ENCODE results near the gene MST1.

DNA sequence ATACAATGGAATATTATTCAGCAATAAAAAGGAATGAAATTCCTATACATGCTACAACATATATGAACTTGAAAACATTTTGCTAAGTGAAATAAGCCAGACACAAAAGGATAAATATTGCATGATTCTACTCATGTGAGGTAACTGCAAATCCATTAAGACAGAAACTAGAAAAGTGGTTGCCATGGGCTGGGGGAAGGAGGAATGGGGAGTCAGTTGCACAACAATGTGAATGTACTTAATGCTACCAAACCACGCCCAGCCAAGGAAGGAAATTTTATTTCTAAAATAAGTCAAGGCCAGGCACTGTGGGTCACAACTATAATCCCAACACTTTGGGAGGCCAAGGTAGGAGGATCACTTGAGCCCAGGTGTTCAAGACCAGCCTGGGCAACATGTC lies 44.3 kb upstream of the MST1 start:
- TF ChIP-seq POLR2A (IDR thresholded peaks at IDR 0.05), result no peak
- TF ChIP-seq, protein P1, sequence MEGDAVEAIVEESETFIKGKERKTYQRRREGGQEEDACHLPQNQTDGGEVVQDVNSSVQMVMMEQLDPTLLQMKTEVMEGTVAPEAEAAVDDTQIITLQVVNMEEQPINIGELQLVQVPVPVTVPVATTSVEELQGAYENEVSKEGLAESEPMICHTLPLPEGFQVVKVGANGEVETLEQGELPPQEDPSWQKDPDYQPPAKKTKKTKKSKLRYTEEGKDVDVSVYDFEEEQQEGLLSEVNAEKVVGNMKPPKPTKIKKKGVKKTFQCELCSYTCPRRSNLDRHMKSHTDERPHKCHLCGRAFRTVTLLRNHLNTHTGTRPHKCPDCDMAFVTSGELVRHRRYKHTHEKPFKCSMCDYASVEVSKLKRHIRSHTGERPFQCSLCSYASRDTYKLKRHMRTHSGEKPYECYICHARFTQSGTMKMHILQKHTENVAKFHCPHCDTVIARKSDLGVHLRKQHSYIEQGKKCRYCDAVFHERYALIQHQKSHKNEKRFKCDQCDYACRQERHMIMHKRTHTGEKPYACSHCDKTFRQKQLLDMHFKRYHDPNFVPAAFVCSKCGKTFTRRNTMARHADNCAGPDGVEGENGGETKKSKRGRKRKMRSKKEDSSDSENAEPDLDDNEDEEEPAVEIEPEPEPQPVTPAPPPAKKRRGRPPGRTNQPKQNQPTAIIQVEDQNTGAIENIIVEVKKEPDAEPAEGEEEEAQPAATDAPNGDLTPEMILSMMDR (IDR thresholded peaks at IDR 0.05), result no peak
